ENCODE results near the gene APOBEC3G.
A peak's percentile ranks its signal among the peaks of the same experiment; 100 is the strongest.
"Not testable (repeated sequence)": the region's sequence is repeated elsewhere in the genome, so short reads cannot be mapped to it uniquely, and the experiment has no call there.

The APOBEC3G gene

GRCh38 chr22:39077026-39077840, at the start of gene APOBEC3G:
Gene APOBEC3G (plus strand): TSS chr22:39077275. CDS start chr22:39077362, 87 bp downstream.
- H3K4me3 ChIP-seq (ENCODE audit: low read depth, low read length), result not testable (repeated sequence)

GRCh38 chr22:39027717-39028116, 49.4 kb upstream of the APOBEC3G start:
- no peak overlapping the region for H3K4me3 ChIP-seq (ENCODE audit: low read depth, low read length)

GRCh38 chr22:39028281-39028680, 48.8 kb upstream of the APOBEC3G start:
- H3K4me3 ChIP-seq (ENCODE audit: low read depth, low read length), result no peak overlapping the region

- no peak overlapping the region for H3K4me3 ChIP-seq (ENCODE audit: low read depth, low read length)
These were observed 47.8 kb upstream of the APOBEC3G start for GRCh38 chr22:39029227-39029626.

- H3K4me3 ChIP-seq (ENCODE audit: low read depth, low read length), result no peak overlapping the region
These were observed 46.4 kb upstream of the APOBEC3G start for GRCh38 chr22:39030705-39031104.

- H3K4me3 ChIP-seq (ENCODE audit: low read depth, low read length), result not testable (repeated sequence)
These were observed 45.4 kb upstream of the APOBEC3G start for GRCh38 chr22:39031434-39032295.

GRCh38 chr22:39037071-39037470, 40.0 kb upstream of the APOBEC3G start:
- H3K4me3 ChIP-seq (ENCODE audit: low read depth, low read length), result not testable (repeated sequence)

GRCh38 chr22:39039306-39040126, 37.6 kb upstream of the APOBEC3G start:
- H3K4me3 ChIP-seq (ENCODE audit: low read depth, low read length), result no peak overlapping the region

- not testable (repeated sequence) for H3K4me3 ChIP-seq (ENCODE audit: low read depth, low read length)
These were observed 36.9 kb upstream of the APOBEC3G start for GRCh38 chr22:39040155-39040537.

GRCh38 chr22:39040538-39041296, 36.4 kb upstream of the APOBEC3G start, which contains the start of gene APOBEC3F:
Gene APOBEC3F (plus strand): TSS chr22:39040864. CDS start chr22:39040961, 97 bp downstream.
- H3K4me3 ChIP-seq (ENCODE audit: low read depth, low read length), result peak within 1 kb of the TSS; percentile 8

GRCh38 chr22:39041908-39042307, 35.2 kb upstream of the APOBEC3G start:
- no peak overlapping the region for H3K4me3 ChIP-seq (ENCODE audit: low read depth, low read length)

- not testable (repeated sequence) for H3K4me3 ChIP-seq (ENCODE audit: low read depth, low read length)
These were observed 34.0 kb upstream of the APOBEC3G start for GRCh38 chr22:39043063-39043462.

- not testable (repeated sequence) for H3K4me3 ChIP-seq (ENCODE audit: low read depth, low read length)
These were observed 31.9 kb upstream of the APOBEC3G start for GRCh38 chr22:39045136-39045535.

- H3K4me3 ChIP-seq (ENCODE audit: low read depth, low read length), result not testable (repeated sequence)
These were observed 27.6 kb upstream of the APOBEC3G start for GRCh38 chr22:39049486-39049885.

GRCh38 chr22:39051844-39052495, 25.1 kb upstream of the APOBEC3G start:
- H3K4me3 ChIP-seq (ENCODE audit: low read depth, low read length), result not testable (repeated sequence)

GRCh38 chr22:39055658-39056057, 21.4 kb upstream of the APOBEC3G start:
- no peak overlapping the region for H3K4me3 ChIP-seq (ENCODE audit: low read depth, low read length)

- not testable (repeated sequence) for H3K4me3 ChIP-seq (ENCODE audit: low read depth, low read length)
These were observed 15.8 kb upstream of the APOBEC3G start for GRCh38 chr22:39061290-39061689.

- H3K4me3 ChIP-seq (ENCODE audit: low read depth, low read length), result not testable (repeated sequence)
These were observed 15.1 kb upstream of the APOBEC3G start for GRCh38 chr22:39061951-39062350.

GRCh38 chr22:39063904-39064303, 13.2 kb upstream of the APOBEC3G start:
- H3K4me3 ChIP-seq (ENCODE audit: low read depth, low read length), result not testable (repeated sequence)
